Measurements from ENCODE around the gene TIMM13.

Gene TIMM13

GRCh38 chr19:2446381-2446780 is 19.0 kb upstream of the TIMM13 start:
- TF ChIP-seq EZH2phosphoT487 (IDR thresholded peaks at IDR 0.05; ENCODE audit: borderline replicate concordance, low read length) (no peak), CTCF (IDR thresholded peaks at IDR 0.05; ENCODE audit: low read depth, low read length, poor library complexity, severe bottlenecking) (no peak)
- Histone ChIP-seq H3F3A (ENCODE audit: control insufficient read depth, insufficient read depth) (peaks cover 3% of the 10 kb centered on the region), H4K20me1 (ENCODE audit: control insufficient read depth, insufficient read depth, low read depth, low read length) (peaks cover 16% of the 10 kb centered on the region; the same call in 1 of the 2 replicates), H3K4me1 (ENCODE audit: control insufficient read depth, low read length) (peaks cover 33% of the 10 kb centered on the region), H3K79me2 (ENCODE audit: control insufficient read depth, low read length) (peaks cover 94% of the 10 kb centered on the region), H3K9me3 (ENCODE audit: control insufficient read depth, insufficient read depth, low read length) (no peaks in the 10 kb centered on the region), H3K4me3 (ENCODE audit: low read length) (peak overlapping the region; percentile 26), H3K9me2 (replicated peaks; ENCODE audit: control insufficient read depth, low read length) (no peaks in the 10 kb centered on the region), H3K4me2 (ENCODE audit: low read length) (peak overlapping the region; percentile 59), H3K36me3 (ENCODE audit: control insufficient read depth, low read length) (peaks cover 59% of the 10 kb centered on the region), H3K27me3 (ENCODE audit: control insufficient read depth, low read length) (no peaks in the 10 kb centered on the region), H3K27ac (ENCODE audit: low read depth, low read length) (peak overlapping the region; percentile 40)

GRCh38 chr19:2444251-2445002 is 17.0 kb upstream of the TIMM13 start:
- no peak overlapping the region for H3K4me2 ChIP-seq (ENCODE audit: low read length)
- H3K4me3 ChIP-seq (ENCODE audit: low read length), result no peak overlapping the region
- H3K36me3 ChIP-seq (ENCODE audit: control insufficient read depth, low read length), result peaks cover 60% of the 10 kb centered on the region
- peaks cover 3% of the 10 kb centered on the region for H3F3A ChIP-seq (ENCODE audit: control insufficient read depth, insufficient read depth)
- H3K79me2 ChIP-seq (ENCODE audit: control insufficient read depth, low read length), result peaks cover 88% of the 10 kb centered on the region
- H3K27ac ChIP-seq (ENCODE audit: low read depth, low read length), result no peak overlapping the region
- no peak for TF ChIP-seq CTCF (IDR thresholded peaks at IDR 0.05; ENCODE audit: low read depth, low read length, poor library complexity, severe bottlenecking)
- TF ChIP-seq EZH2phosphoT487 (IDR thresholded peaks at IDR 0.05; ENCODE audit: borderline replicate concordance, low read length), result no peak
- no peaks in the 10 kb centered on the region for H3K9me2 ChIP-seq (replicated peaks; ENCODE audit: control insufficient read depth, low read length)
- H4K20me1 ChIP-seq (ENCODE audit: control insufficient read depth, insufficient read depth, low read depth, low read length), result peaks cover 16% of the 10 kb centered on the region; the same call in 1 of the 2 replicates
- H3K4me1 ChIP-seq (ENCODE audit: control insufficient read depth, low read length), result peaks cover 33% of the 10 kb centered on the region
- no peaks in the 10 kb centered on the region for H3K9me3 ChIP-seq (ENCODE audit: control insufficient read depth, insufficient read depth, low read length)
- H3K27me3 ChIP-seq (ENCODE audit: control insufficient read depth, low read length), result no peaks in the 10 kb centered on the region

GRCh38 chr19:2443785-2444182 is 16.4 kb upstream of the TIMM13 start:
- Histone ChIP-seq H3K79me2 (ENCODE audit: control insufficient read depth, low read length) (peaks cover 86% of the 10 kb centered on the region), H3K36me3 (ENCODE audit: control insufficient read depth, low read length) (peaks cover 60% of the 10 kb centered on the region), H3K27me3 (ENCODE audit: control insufficient read depth, low read length) (no peaks in the 10 kb centered on the region)

More at GRCh38 chr19:2443785-2444182, 16.4 kb upstream of the TIMM13 start:
- Histone ChIP-seq H3K4me2 (ENCODE audit: low read length) (no peak overlapping the region), H3F3A (ENCODE audit: control insufficient read depth, insufficient read depth) (peaks cover 1% of the 10 kb centered on the region), H3K4me1 (ENCODE audit: control insufficient read depth, low read length) (peaks cover 28% of the 10 kb centered on the region), H4K20me1 (ENCODE audit: control insufficient read depth, insufficient read depth, low read depth, low read length) (peaks cover 11% of the 10 kb centered on the region; the same call in 1 of the 2 replicates), H3K9me3 (ENCODE audit: control insufficient read depth, insufficient read depth, low read length) (no peaks in the 10 kb centered on the region), H3K4me3 (ENCODE audit: low read length) (no peak overlapping the region), H3K9me2 (replicated peaks; ENCODE audit: control insufficient read depth, low read length) (no peaks in the 10 kb centered on the region), H3K27ac (ENCODE audit: low read depth, low read length) (no peak overlapping the region)
- TF ChIP-seq EZH2phosphoT487 (IDR thresholded peaks at IDR 0.05; ENCODE audit: borderline replicate concordance, low read length), result no peak
- no peak for TF ChIP-seq CTCF (IDR thresholded peaks at IDR 0.05; ENCODE audit: low read depth, low read length, poor library complexity, severe bottlenecking)

All from DOHH2 (cell line).